Right lobe of liver (tissue), 4 donors: ENCODE measurements around the gene FUT6.

Experiments
- POLR2A ChIP-seq: fragments of 450-650 bp; IDR thresholded peaks from one replicate; pipeline ENCODE4 v1.6.1; 2017; ENCODE audit warnings: antibody characterized with exemption, mild to moderate bottlenecking
- TF ChIP-seq, protein P1 (sequence below), 4 donors: fragments of 200-600 bp in 3 of 4; fragments of 450-650 bp in 1 of 4; IDR thresholded peaks; one replicate each; pipeline versions ENCODE4 v1.5.1 to v1.8.0; 2016 to 2022; ENCODE audit warnings: antibody characterized with exemption in 4 of 4, mild to moderate bottlenecking in 2 of 4
- donor health status: DM: no; HTN: no; CAD: no.
- donor health status: DM: no; HTN: no; CAD: no.
- donor health status: DM: no; HTN: yes; CAD: no.

DNA sequence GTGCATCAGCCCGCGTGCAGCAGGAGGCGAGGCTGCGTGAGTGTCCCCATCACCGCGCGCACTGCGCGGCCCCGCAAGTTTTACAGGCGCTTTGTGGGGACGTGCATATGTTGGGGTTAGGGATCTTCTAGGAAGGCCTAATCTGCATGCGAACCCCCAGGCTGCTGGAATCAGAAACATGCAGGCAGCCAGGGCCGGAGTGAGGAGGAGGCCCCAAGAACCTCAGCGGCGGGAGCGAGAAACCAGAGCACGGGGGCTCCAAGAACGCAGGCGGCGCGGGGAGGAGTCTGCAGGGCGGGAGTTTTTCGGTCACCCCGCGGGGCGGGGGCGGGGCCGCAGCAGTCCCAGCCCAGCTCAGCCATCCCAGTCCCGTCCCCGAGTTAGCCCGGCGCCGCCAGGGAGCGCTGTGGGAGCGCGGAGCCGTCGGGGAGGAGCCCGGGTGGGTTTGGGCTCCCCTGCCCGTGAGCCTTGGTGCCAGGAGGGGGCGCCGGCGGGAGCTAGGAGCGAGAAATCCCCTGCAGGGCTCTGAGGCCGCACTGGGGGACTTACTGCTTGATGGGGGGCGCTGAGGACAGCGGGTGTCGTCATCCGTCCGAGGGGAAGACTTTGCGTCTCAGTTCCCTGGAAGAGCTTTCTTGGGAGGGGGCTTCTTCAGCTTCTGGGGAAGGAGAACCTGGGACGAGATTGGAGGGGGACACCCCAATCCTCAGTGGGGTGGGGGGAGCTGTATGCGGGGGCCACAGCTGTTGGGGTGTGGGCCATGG, 35.6 kb downstream of the FUT6 start:
- TF ChIP-seq, protein P1, sequence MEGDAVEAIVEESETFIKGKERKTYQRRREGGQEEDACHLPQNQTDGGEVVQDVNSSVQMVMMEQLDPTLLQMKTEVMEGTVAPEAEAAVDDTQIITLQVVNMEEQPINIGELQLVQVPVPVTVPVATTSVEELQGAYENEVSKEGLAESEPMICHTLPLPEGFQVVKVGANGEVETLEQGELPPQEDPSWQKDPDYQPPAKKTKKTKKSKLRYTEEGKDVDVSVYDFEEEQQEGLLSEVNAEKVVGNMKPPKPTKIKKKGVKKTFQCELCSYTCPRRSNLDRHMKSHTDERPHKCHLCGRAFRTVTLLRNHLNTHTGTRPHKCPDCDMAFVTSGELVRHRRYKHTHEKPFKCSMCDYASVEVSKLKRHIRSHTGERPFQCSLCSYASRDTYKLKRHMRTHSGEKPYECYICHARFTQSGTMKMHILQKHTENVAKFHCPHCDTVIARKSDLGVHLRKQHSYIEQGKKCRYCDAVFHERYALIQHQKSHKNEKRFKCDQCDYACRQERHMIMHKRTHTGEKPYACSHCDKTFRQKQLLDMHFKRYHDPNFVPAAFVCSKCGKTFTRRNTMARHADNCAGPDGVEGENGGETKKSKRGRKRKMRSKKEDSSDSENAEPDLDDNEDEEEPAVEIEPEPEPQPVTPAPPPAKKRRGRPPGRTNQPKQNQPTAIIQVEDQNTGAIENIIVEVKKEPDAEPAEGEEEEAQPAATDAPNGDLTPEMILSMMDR (IDR thresholded peaks at IDR 0.05): peak; percentile 94 to 98 (median 96)
- no peak for TF ChIP-seq POLR2A
